ENCODE data around the gene TECPR2.

The TECPR2 gene

GRCh38 chr14:102362545-102363181, at the start of gene TECPR2, which contains the start of gene CINP:
Gene TECPR2 (plus strand): TSS chr14:102362941. CDS start chr14:102376722, 13,781 bp downstream.
Gene CINP (minus strand): TSS chr14:102362890. CDS start chr14:102362851, 39 bp downstream.
- intact Hi-C loops (cut with DNase I) = loop anchor here (10.0 kb wide), 2 partner anchors 52 to 152 kb away; no protein-coding TSS in a partner anchor
- peak; percentile 97 to 100 (median 99) for DNase-seq

- intact Hi-C loops (cut with DNase I) = loop anchor here (5.0 to 10.0 kb wide), 3 partner anchors 77 to 350 kb away; partner anchors contain the start of gene DYNC1H1
- peak; percentile 78 to 96 (median 91) for DNase-seq
Measured at GRCh38 chr14:102314242-102315011, 48.3 kb upstream of the TECPR2 start.

GRCh38 chr14:102315121-102315520, 47.6 kb upstream of the TECPR2 start:
- DNase-seq = no peak
- intact Hi-C loops (cut with DNase I) = loop anchor here (10.0 kb wide), 2 partner anchors 200 to 350 kb away; partner anchors contain the start of gene DYNC1H1

DNA sequence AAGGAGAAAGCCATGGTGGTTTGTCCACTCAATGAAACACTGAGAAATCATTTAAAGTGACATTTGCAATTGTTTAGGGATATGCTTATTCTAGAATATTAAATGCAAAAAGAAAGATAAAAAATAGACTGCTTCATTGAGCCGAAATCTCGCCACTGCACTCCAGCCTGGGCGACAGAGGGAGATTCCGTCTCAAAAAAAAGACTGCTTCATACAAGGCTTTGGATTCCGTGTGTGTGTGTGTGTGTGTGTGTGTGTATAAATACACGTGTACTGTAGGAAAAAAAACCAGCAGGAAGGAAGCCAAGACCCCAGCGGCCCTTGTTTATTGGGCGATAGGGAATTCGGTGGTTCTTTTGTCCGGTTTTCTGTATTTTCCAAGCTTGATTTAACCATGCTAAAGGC, 46.4 kb upstream of the TECPR2 start:
- DNase-seq = peak in 10 of 42 donors; percentile 12 to 50 (median 37)
- intact Hi-C loops (cut with DNase I) = loop anchor here (10.0 kb wide), 2 partner anchors 198 to 352 kb away; partner anchors contain the start of gene DYNC1H1

DNA sequence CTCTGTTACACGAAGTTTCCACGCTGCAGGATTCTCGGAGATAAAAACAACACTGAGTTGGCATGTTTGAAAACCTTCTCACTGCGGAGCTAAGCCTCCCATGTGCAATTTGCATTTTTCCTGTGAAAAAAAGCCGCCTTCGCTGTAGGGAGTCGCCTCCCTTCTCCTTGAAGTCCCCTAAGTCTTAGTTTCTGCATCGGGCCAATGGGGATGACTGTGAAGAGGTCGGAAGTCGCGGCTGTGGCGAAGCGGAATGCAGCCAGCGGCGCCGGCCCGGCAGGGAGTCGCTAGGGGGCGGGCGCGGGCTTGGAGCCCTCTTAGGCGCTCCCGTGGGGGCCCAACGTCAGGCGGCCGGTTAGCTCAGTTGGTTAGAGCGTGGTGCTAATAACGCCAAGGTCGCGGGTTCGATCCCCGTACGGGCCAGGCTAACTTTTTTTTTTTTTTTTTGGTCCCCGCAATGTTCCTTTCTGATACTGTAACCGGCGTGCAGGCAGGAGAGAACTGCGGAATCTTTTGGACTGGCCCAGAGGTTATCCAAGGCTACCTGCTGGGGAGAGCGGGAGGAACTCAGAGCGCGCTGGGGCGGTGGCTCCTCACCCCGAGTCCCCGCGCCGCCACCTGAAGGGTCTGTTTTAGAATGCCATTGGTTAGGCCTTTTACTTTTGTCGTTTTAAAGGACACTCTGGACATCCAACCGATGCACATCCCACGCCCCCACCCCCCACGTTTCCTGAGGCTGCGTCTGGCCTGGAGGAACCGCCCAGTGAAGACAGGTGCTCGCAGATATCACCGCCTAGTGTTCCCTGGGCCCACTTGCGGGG, 45.8 kb upstream of the TECPR2 start:
- peak; percentile 91 to 99 (median 96) for DNase-seq
- intact Hi-C loops (cut with DNase I) = loop anchor here (10.0 kb wide), 2 partner anchors 198 to 352 kb away; partner anchors contain the start of gene DYNC1H1

DNA sequence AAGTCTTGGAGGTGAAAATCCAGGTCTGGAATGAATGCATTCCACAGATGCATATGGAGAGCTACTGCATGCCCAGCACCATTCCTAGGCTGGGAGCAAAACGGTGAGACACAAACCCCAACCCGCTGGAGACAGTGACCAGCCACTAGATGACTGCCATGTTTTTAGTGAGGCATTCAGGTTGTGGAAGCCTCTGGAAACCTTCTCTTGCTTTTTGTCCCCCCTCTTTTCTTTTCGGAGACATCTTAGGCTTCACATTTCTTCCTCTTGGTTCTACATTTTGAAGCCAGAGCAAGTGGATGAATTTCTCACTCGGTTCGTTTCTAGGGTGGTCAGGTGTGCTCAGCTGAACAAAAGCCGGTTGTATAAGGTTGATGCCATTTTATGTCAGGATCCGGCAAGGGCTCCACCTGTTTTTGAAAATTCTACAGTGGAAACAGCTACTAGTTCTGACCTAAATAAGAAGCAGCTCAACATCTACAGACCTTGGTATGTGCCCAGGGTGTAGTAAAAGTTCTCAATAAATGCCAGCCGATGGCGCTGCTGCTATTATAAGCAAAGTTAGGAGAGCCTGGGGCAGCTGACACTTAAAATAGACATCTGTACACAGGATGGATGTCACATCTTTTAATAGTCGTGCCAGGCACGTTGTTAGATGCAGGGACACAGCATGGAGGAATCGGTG, 45.0 kb upstream of the TECPR2 start:
- intact Hi-C loops (cut with DNase I) = loop anchor here (10.0 kb wide), 2 partner anchors 197 to 353 kb away; partner anchors contain the start of gene DYNC1H1
- peak in 24 of 42 donors; percentile 30 to 82 (median 54) for DNase-seq

GRCh38 chr14:102318781-102319276, 43.9 kb upstream of the TECPR2 start:
- intact Hi-C loops (cut with DNase I) = loop anchor here (10.0 kb wide), 2 partner anchors 196 to 354 kb away; partner anchors contain the start of gene DYNC1H1
- peak in 1 of 42 donors; percentile 20 for DNase-seq

DNA sequence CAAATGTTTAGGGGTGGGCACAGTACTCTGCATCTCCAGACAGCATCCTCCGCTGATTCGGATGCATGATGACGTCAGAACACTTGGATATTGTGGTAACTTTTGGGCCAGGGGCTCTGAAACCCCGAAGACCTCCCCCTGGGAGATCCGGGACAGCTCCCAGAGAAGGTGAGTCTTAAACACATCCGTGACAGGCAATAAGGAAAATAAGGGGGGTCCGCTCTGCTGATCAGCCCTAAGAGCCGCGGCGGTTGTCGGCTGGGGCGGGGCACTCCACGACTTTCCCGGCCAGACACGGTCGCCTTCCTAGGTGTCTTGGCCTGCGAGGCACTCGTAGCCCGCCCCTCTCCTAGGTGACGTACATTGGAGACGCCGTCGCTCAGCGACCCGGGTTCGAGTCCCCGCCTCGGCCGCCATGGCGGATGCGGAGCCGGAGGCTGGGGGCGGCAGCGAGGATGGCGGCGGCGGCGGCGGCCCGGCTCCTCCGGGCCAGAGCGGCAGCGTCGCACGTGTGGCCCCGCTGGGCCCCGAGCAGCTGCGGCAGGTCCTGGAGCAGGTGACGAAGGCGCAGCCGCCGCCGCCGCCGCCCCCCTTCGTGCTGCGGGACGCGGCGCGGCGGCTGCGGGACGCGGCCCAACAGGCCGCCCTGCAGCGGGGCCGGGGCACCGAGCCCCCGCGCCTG, 43.2 kb upstream of the TECPR2 start, which contains the start of gene ZNF839:
Gene ZNF839 (plus strand): TSS at position 396 of the 682 bp plus-strand sequence. CDS start 20 bp downstream, at position 416.
- intact Hi-C loops (cut with DNase I) = loop anchor here (10.0 kb wide), 2 partner anchors 195 to 355 kb away; partner anchors contain the start of gene DYNC1H1
- peak; percentile 85 to 97 (median 92) for DNase-seq

- DNase-seq = peak in 19 of 42 donors; percentile 21 to 65 (median 44)
- intact Hi-C loops (cut with DNase I) = no loop called here
Measured at GRCh38 chr14:102320033-102320660, 42.6 kb upstream of the TECPR2 start.

GRCh38 chr14:102320671-102321455, 41.9 kb upstream of the TECPR2 start:
- no peak for DNase-seq
- intact Hi-C loops (cut with DNase I) = no loop called here

- intact Hi-C loops (cut with DNase I) = no loop called here
- DNase-seq = no peak
Measured at GRCh38 chr14:102321456-102322422, 41.0 kb upstream of the TECPR2 start.

GRCh38 chr14:102323102-102323501, 39.6 kb upstream of the TECPR2 start:
- intact Hi-C loops (cut with DNase I) = no loop called here
- peak in 41 of 42 donors; percentile 41 to 91 (median 79) for DNase-seq

DNA sequence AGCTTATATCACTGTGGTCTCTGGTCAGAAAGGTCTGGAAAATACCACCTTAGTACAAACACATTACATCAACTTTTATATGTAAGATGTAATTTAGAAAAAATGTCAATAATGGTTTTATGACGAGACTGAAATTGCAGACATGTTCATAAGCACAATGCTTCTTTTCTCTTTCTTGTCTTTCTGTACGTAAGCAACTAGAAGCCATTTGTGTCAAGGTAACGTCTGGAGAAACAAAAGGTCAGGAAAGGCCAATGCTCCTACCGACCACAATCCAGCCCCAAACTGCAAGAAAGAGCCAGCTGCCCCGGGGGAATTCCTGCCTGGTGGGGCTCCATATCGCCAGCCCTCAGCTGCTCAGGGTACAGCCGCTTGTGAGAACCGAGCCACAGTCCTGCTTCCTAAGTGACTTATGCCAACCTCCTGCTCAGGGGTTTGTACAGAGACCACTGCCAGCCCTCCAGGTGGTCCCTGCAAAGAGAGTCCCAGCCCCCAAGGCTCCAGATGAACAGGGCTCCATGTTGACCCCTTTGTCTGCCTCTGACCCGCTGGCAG, 36.9 kb upstream of the TECPR2 start:
- DNase-seq = no peak
- intact Hi-C loops (cut with DNase I) = no loop called here

- intact Hi-C loops (cut with DNase I) = no loop called here
- DNase-seq = no peak
Measured at GRCh38 chr14:102326583-102326982, 36.2 kb upstream of the TECPR2 start.

Data from head of caudate nucleus (tissue), 42 donors.